NCI-H2227 (cell line): Measurements from ENCODE around the gene APOL5.
"Not testable (repeated sequence)": the region's sequence is repeated elsewhere in the genome, so short reads cannot be mapped to it uniquely, and the experiment has no call there.

ENCODE experiments used
- DNase-seq: peaks from one replicate; lab custom pipeline; 2025; ENCODE audit not compliant: unreplicated experiment; lab: John Stamatoyannopoulos, UW

Gene APOL5

GRCh38 chr22:35708917-35709316, 8.8 kb upstream of the APOL5 start:
- DNase-seq, result no peak

- no peak for DNase-seq
Measured at GRCh38 chr22:35711336-35711735, 6.3 kb upstream of the APOL5 start.

- no peak for DNase-seq
Measured at GRCh38 chr22:35712672-35713071, 5.0 kb upstream of the APOL5 start.

- DNase-seq, result no peak
Measured at GRCh38 chr22:35719212-35719875, 1.7 kb downstream of the APOL5 start.

- DNase-seq, result no peak
Measured at GRCh38 chr22:35721960-35722359, 4.3 kb downstream of the APOL5 start.

GRCh38 chr22:35725521-35725920, 7.8 kb downstream of the APOL5 start:
- no peak for DNase-seq

GRCh38 chr22:35726398-35726797, 8.7 kb downstream of the APOL5 start:
- no peak for DNase-seq

- no peak for DNase-seq
Measured at GRCh38 chr22:35726933-35727332, 9.3 kb downstream of the APOL5 start.

- no peak for DNase-seq
Measured at GRCh38 chr22:35727436-35727835, 9.8 kb downstream of the APOL5 start.

- no peak for DNase-seq
Measured at GRCh38 chr22:35728639-35729308, 11.1 kb downstream of the APOL5 start.

GRCh38 chr22:35729309-35729698, 11.6 kb downstream of the APOL5 start:
- no peak for DNase-seq

- DNase-seq, result no peak
Measured at GRCh38 chr22:35731321-35731720, 13.6 kb downstream of the APOL5 start.

- DNase-seq, result no peak
Measured at GRCh38 chr22:35732116-35732515, 14.4 kb downstream of the APOL5 start.

GRCh38 chr22:35733036-35733435, 15.4 kb downstream of the APOL5 start:
- no peak for DNase-seq

- DNase-seq, result no peak
Measured at GRCh38 chr22:35733791-35734516, 16.3 kb downstream of the APOL5 start.

- DNase-seq, result no peak
Measured at GRCh38 chr22:35734517-35734827, 16.8 kb downstream of the APOL5 start.

- DNase-seq, result no peak
Measured at GRCh38 chr22:35735542-35735941, 17.9 kb downstream of the APOL5 start.

- DNase-seq, result no peak
Measured at GRCh38 chr22:35736166-35736565, 18.5 kb downstream of the APOL5 start.

GRCh38 chr22:35736701-35737100, 19.0 kb downstream of the APOL5 start:
- no peak for DNase-seq

GRCh38 chr22:35737886-35738285, 20.2 kb downstream of the APOL5 start:
- not testable (repeated sequence) for DNase-seq

- no peak for DNase-seq
Measured at GRCh38 chr22:35739076-35739930, 21.6 kb downstream of the APOL5 start.
